Astrocyte (in vitro differentiated cells and primary cell): ENCODE results near the gene MEGF6. TPM values are rescaled to one million over a fixed set of nuclear protein-coding genes. Genes with fewer than 3 reads are reported as not detected.

Experiments used
- DNase-seq: peaks from one replicate; pipeline ENCODE4 v3.0.0-alpha.2; 2010; ENCODE audit warnings: low read depth
- FAIRE-seq: peaks from 2 replicates; lab custom pipeline; 2011; peaks lifted over from hg19 to GRCh38; lab: Jason Lieb, UNC
- H2AFZ ChIP-seq: 2 replicates; pipeline ENCODE4 v1.6.0; 2012; ENCODE audit warnings: low read depth, low read length, inconsistent platforms
- H3K27ac ChIP-seq: 2 replicates; pipeline ENCODE4 v1.5.1; 2011; ENCODE audit warnings: low read depth, low read length, inconsistent platforms
- H3K27me3 ChIP-seq: 2 replicates; pipeline ENCODE4 v1.6.0; 2011; ENCODE audit warnings: low read length, inconsistent platforms; ENCODE audit not compliant: insufficient read depth
- H3K36me3 ChIP-seq: 2 replicates; pipeline ENCODE4 v1.5.1; 2011; ENCODE audit warnings: low read length, inconsistent platforms; ENCODE audit not compliant: insufficient read depth
- H3K4me1 ChIP-seq: 2 replicates; pipeline ENCODE4 v1.5.1; 2011; ENCODE audit warnings: low read length, inconsistent platforms; ENCODE audit not compliant: insufficient read depth
- H3K4me2 ChIP-seq: 2 replicates; pipeline ENCODE4 v1.6.0; 2012; ENCODE audit warnings: low read length, inconsistent platforms
- H3K4me3 ChIP-seq: 2 replicates; pipeline ENCODE4 v1.5.1; 2011; ENCODE audit warnings: low read depth, mild to moderate bottlenecking, low read length, inconsistent platforms; ENCODE audit not compliant: insufficient read depth
- H3K79me2 ChIP-seq: 2 replicates; pipeline ENCODE4 v1.6.0; 2012; ENCODE audit warnings: mild to moderate bottlenecking, low read length, inconsistent platforms; ENCODE audit not compliant: insufficient read depth
- H3K9ac ChIP-seq: 2 replicates; pipeline ENCODE4 v1.6.0; 2012; ENCODE audit warnings: mild to moderate bottlenecking, low read length, inconsistent platforms
- H3K9me3 ChIP-seq: 2 replicates; pipeline ENCODE4 v1.5.1; 2012; ENCODE audit warnings: low read depth, mild to moderate bottlenecking, low read length, inconsistent platforms; ENCODE audit not compliant: insufficient read depth
- H4K20me1 ChIP-seq: 2 replicates; pipeline ENCODE4 v1.6.0; 2012; ENCODE audit warnings: low read length, inconsistent platforms; ENCODE audit not compliant: insufficient read depth
- H3K27ac Mint-ChIP-seq: one replicate; pipeline ENCODE4 v1.8.0; 2021; ENCODE audit warnings: mild to moderate bottlenecking, mixed read lengths; ENCODE audit not compliant: unreplicated experiment
- H3K27me3 Mint-ChIP-seq: one replicate; pipeline ENCODE4 v1.8.0; 2021; ENCODE audit warnings: low read depth, mixed read lengths; ENCODE audit not compliant: unreplicated experiment
- H3K36me3 Mint-ChIP-seq: one replicate; pipeline ENCODE4 v1.8.0; 2021; ENCODE audit warnings: low read depth, mixed read lengths; ENCODE audit not compliant: unreplicated experiment
- H3K4me1 Mint-ChIP-seq: one replicate; pipeline ENCODE4 v1.8.0; 2021; ENCODE audit warnings: low read depth, mixed read lengths; ENCODE audit not compliant: unreplicated experiment
- H3K4me3 Mint-ChIP-seq: one replicate; pipeline ENCODE4 v1.8.0; 2021; ENCODE audit warnings: mild to moderate bottlenecking, moderate library complexity, mixed read lengths; ENCODE audit not compliant: unreplicated experiment
- H3K9me3 Mint-ChIP-seq: one replicate; pipeline ENCODE4 v1.8.0; 2021; ENCODE audit warnings: mild to moderate bottlenecking, mixed read lengths; ENCODE audit not compliant: unreplicated experiment
- CTCF ChIP-seq: IDR thresholded peaks from 2 replicates; pipeline ENCODE4 v1.5.1; 2011; ENCODE audit warnings: low read depth, mild to moderate bottlenecking, inconsistent platforms, low read length, moderate library complexity; ENCODE audit not compliant: insufficient read depth
- EZH2 ChIP-seq: IDR thresholded peaks from 2 replicates; pipeline ENCODE4 v1.6.1; 2012; ENCODE audit warnings: mild to moderate bottlenecking, low read length, inconsistent platforms; ENCODE audit not compliant: insufficient read depth
- total RNA-seq: library from RNA; stranded (reverse); gene quantifications from 2 replicates; pipeline ENCODE4 v1.2.1, GENCODE V29; 2021

Gene MEGF6
- total RNA-seq, 1 donor from 2014 or later: 14.8 TPM

- no peak overlapping the region for H3K9ac ChIP-seq
- H3K27ac Mint-ChIP-seq: no peak overlapping the region
- no peak overlapping the region for H3K4me3 ChIP-seq
- no peak for FAIRE-seq
- TF ChIP-seq EZH2: no peak
- TF ChIP-seq CTCF: no peak
- no peak overlapping the region for H3K27ac ChIP-seq
- no peak overlapping the region for H2AFZ ChIP-seq
- peak overlapping the region; percentile 66 for H3K4me2 ChIP-seq
- no peaks in the 10 kb centered on the region for H3K79me2 ChIP-seq
- H3K27me3 ChIP-seq: peaks cover 24% of the 10 kb centered on the region
- H3K4me3 Mint-ChIP-seq: peak overlapping the region; percentile 81
- H3K9me3 Mint-ChIP-seq: no peaks in the 10 kb centered on the region
- H3K9me3 ChIP-seq: no peaks in the 10 kb centered on the region
- DNase-seq: no peak
- H3K4me1 ChIP-seq: peaks cover 28% of the 10 kb centered on the region
- no peaks in the 10 kb centered on the region for H3K36me3 Mint-ChIP-seq
- H3K4me1 Mint-ChIP-seq: peaks cover 16% of the 10 kb centered on the region
- peaks cover 24% of the 10 kb centered on the region for H3K27me3 Mint-ChIP-seq
- H4K20me1 ChIP-seq: no peaks in the 10 kb centered on the region
- no peaks in the 10 kb centered on the region for H3K36me3 ChIP-seq
Measured at GRCh38 chr1:3610527-3611169, 660 bp downstream of the MEGF6 start.

GRCh38 chr1:3609769-3610526 lies 1.4 kb downstream of the MEGF6 start:
- Histone ChIP-seq H3K27me3 (peaks cover 24% of the 10 kb centered on the region), H3K9me3 (no peaks in the 10 kb centered on the region), H3K4me2 (no peak overlapping the region), H3K36me3 (no peaks in the 10 kb centered on the region), H4K20me1 (no peaks in the 10 kb centered on the region), H2AFZ (no peak overlapping the region), H3K27ac (no peak overlapping the region), H3K4me3 (no peak overlapping the region), H3K9ac (no peak overlapping the region), H3K79me2 (no peaks in the 10 kb centered on the region), H3K4me1 (peaks cover 28% of the 10 kb centered on the region)
- Mint-ChIP-seq H3K36me3 (no peaks in the 10 kb centered on the region), H3K27ac (no peak overlapping the region), H3K4me1 (peaks cover 16% of the 10 kb centered on the region), H3K9me3 (no peaks in the 10 kb centered on the region), H3K27me3 (peaks cover 19% of the 10 kb centered on the region), H3K4me3 (peak overlapping the region; percentile 81)
- FAIRE-seq (no peak), DNase-seq (no peak)
- TF ChIP-seq CTCF (no peak), EZH2 (peak; percentile 28)
